WI38 (cell line): ENCODE results near the gene CLDN10.

Source experiments
- H3K4me3 ChIP-seq: 2 replicates; pipeline ENCODE4 v1.5.1; 2011; ENCODE audit warnings: low read depth, mild to moderate bottlenecking, control low read depth, low read length
- CTCF ChIP-seq: IDR thresholded peaks from 2 replicates; pipeline ENCODE4 v1.5.1; 2012; ENCODE audit warnings: low read depth, mild to moderate bottlenecking, control low read depth, low read length

Gene CLDN10

GRCh38 chr13:95607366-95607765 is 54.8 kb downstream of the CLDN10 start:
- no peak for TF ChIP-seq CTCF
- H3K4me3 ChIP-seq: no peak overlapping the region

GRCh38 chr13:95608640-95609323 is 56.3 kb downstream of the CLDN10 start:
- no peak for TF ChIP-seq CTCF
- H3K4me3 ChIP-seq: no peak overlapping the region

GRCh38 chr13:95614641-95615245 is 62.2 kb downstream of the CLDN10 start:
- no peak overlapping the region for H3K4me3 ChIP-seq
- TF ChIP-seq CTCF: no peak

GRCh38 chr13:95615539-95615938 is 63.0 kb downstream of the CLDN10 start:
- TF ChIP-seq CTCF: no peak
- H3K4me3 ChIP-seq: no peak overlapping the region

GRCh38 chr13:95620030-95620824 is 67.7 kb downstream of the CLDN10 start:
- no peak overlapping the region for H3K4me3 ChIP-seq
- no peak for TF ChIP-seq CTCF

GRCh38 chr13:95620825-95621498 is 68.4 kb downstream of the CLDN10 start:
- TF ChIP-seq CTCF: no peak
- H3K4me3 ChIP-seq: no peak overlapping the region
